ENCODE data around the gene RPTOR.
"Not testable (repeated sequence)": the region's sequence is repeated elsewhere in the genome, so short reads cannot be mapped to it uniquely, and the experiment has no call there.

Gene RPTOR

DNA sequence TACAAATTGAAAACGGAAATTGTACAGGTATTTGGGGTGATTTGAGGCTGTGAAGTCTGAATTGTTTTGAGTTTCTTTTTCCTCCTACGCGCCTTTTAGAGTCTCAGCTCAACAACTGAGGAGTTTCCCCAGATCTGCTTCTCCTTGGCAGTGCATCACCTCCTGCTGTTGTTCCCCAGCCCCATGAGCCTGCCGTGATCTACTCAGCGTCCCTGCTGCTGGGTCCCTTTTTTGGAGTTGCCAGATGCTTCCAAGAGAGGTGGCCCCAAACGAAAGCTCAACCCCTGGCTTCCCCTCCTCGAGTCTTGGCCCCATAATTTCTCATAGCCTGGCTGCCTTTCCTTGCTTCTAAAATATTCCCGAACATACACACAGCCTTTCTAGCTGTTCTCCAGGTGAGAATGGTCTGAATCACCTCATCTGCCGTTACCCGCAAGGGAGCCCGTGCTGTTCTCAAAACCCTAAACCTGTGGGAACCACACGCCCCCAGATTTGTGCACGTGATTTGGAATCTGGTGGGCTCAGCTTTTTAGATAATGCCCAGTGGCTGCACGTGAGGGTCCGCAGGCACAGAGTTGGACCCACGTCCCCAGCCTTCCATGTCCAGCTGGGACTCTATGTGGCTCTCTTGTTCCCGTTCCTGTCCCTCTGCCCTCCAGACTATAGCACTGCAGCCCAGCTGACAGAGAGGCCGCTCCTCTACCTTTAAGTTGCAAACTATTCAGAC lies 267.9 kb downstream of the RPTOR start:
- TF ChIP-seq, protein P1, sequence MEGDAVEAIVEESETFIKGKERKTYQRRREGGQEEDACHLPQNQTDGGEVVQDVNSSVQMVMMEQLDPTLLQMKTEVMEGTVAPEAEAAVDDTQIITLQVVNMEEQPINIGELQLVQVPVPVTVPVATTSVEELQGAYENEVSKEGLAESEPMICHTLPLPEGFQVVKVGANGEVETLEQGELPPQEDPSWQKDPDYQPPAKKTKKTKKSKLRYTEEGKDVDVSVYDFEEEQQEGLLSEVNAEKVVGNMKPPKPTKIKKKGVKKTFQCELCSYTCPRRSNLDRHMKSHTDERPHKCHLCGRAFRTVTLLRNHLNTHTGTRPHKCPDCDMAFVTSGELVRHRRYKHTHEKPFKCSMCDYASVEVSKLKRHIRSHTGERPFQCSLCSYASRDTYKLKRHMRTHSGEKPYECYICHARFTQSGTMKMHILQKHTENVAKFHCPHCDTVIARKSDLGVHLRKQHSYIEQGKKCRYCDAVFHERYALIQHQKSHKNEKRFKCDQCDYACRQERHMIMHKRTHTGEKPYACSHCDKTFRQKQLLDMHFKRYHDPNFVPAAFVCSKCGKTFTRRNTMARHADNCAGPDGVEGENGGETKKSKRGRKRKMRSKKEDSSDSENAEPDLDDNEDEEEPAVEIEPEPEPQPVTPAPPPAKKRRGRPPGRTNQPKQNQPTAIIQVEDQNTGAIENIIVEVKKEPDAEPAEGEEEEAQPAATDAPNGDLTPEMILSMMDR (IDR thresholded peaks at IDR 0.05; ENCODE audit: control extremely low read depth, extremely low read depth, low read depth, missing control alignments) = no peak
- DNase-seq (ENCODE audit: extremely low spot score) = no peak
- ChIA-PET POLR2A (no interaction called here), CTCF (interaction anchor here (1.4 to 2.1 kb wide), 2 partner anchors 12 to 13 kb away, joined by 3 to 6 read pairs; no protein-coding TSS in a partner anchor)

DNA sequence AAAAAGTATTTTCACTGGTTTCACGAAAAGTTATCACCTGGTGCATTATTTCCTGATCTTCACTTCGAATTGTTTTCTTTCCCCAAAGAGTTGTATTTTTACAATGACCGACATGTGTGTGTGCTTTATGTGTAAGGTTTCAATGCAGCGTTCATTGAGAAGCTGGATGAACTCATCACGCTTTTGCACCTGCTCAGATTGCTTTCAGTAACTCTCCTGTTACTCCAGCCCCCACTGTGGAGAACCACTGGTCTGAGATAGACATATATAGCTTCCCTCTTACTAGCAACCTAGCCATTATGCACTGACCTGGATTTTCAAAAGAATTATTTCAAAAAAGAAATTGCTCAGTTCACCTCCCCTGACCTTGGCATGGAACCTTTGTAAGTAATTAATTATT lies 268.7 kb downstream of the RPTOR start:
- TF ChIP-seq, protein P1 (IDR thresholded peaks at IDR 0.05; ENCODE audit: control extremely low read depth, extremely low read depth, low read depth, missing control alignments) = no peak
- ChIA-PET CTCF (interaction anchor here (1.4 to 2.1 kb wide), 3 partner anchors 12 to 86 kb away, joined by 3 to 6 read pairs (median 3); no protein-coding TSS in a partner anchor), POLR2A (no interaction called here)
- no peak for DNase-seq (ENCODE audit: extremely low spot score)

DNA sequence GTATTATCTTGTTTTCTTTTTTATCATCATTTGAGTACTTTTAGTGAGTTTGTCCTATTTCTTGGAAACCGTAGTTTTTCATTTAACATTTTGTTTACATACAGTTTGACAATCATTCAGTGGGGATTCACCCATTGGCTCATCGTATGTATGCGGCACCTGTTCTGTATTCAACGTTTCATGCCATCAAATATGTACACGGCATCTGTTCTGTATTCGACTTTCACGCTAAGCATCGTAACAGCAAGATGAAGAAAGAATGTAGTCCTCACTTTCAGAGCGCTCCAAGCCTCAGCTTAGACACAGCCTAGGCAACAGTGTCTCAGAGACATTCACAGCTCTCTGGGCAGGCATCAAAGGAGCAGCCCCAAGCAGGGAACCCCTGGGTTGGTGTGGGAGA lies 269.9 kb downstream of the RPTOR start:
- POLR2A ChIA-PET = no interaction called here
- TF ChIP-seq, protein P1 (IDR thresholded peaks at IDR 0.05; ENCODE audit: control extremely low read depth, extremely low read depth, low read depth, missing control alignments) = no peak
- no peak for DNase-seq (ENCODE audit: extremely low spot score)
- CTCF ChIA-PET = interaction anchor here (1.7 kb wide), 1 partner anchor 85 kb away, joined by 3 read pairs; no protein-coding TSS in a partner anchor

DNA sequence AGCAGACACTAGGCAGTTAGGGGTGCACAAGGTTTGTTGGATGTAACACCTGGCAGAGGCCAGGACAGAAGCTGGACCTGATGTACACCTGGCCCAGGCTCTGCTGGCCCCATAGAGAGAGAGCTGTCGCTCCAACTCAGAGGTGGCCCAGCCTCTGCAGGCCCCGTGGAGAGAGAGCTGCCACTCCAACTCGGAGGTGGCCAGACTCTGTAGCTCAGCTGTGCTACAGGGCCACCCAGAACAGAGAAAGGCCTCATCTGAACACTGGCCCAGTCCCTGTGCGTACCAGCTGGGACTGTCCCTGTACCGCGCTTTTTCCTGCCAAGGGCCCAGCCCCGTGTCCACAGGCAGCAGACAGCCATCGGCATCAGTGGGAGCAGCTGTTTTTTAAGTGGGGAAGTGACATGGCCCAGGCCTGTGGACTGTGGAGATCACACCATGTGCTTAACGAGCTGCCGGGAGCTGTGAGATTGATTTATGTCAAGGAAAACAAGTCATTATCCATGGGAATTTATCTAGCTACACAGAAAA lies 270.6 kb downstream of the RPTOR start:
- TF ChIP-seq, protein P1 (IDR thresholded peaks at IDR 0.05; ENCODE audit: control extremely low read depth, extremely low read depth, low read depth, missing control alignments) = no peak
- CTCF ChIA-PET = interaction anchor here (0.7 to 2.4 kb wide), 3 partner anchors 9 to 27 kb away, joined by 3 to 9 read pairs (median 3); no protein-coding TSS in a partner anchor
- no peak for DNase-seq (ENCODE audit: extremely low spot score)
- POLR2A ChIA-PET = no interaction called here

DNA sequence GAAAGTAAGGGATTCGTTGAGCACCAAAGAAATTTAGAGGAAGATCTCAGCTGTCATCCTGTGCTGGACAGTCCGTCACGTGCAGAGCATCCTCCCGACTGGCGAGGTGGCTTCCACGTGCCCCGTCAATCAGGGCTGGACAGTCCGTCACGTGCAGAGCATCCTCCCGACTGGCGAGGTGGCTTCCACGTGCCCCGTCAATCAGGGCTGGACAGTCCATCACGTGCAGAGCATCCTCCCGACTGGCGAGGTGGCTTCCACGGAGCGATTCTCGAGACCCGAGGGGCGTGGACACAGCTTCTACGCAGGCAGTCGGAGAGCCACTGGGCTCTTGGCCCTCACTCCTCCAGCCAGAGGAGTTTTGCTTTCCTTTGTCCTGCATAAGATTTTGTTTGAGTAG lies 271.1 kb downstream of the RPTOR start:
- DNase-seq (ENCODE audit: extremely low spot score); POLR2A ChIA-PET: not testable (repeated sequence)
- CTCF ChIA-PET = interaction anchor here (0.7 to 2.4 kb wide), 3 partner anchors 10 to 27 kb away, joined by 3 to 9 read pairs (median 3); no protein-coding TSS in a partner anchor

DNA sequence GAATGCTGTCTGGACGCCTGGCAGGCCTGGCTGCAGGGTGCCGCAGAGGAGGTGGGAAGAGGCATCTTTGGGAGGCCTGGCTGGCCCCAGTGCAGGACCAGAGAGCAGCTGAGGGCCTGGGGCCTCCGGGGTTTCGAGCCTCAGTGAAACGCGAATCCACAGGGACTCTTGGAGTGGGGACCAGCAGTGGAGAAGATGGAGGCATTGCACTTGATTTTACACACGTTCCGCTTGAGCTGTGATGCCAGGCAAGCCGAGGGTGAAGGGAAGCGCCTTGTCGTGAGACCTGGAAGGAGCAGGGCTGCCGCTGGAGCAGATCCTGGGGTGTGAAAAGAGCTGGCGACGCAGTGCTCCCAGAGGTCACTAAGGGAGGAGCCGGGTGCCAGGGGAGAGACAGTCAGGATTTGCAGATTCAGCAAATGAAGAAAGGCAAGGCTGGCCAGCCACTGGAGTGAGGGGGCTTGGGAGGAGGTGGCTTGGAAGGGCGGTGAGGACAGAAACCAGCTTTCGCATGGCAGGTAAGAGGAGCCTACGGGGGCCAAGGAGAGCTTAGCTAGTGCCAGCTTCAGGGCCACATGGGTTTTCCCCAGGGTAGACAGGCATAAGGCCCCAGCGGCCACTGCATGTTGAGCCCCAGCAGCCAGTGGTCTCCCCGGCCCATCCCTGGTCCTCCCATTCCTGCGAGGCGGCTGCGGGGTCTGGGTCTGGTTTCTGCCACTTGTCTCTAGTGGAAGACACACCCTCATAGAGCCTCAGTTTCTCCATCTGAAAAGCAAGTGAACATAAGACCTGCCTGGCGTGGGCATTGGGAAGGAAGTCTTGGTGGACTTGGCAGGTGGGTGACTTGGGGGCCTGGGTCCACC lies 271.8 kb downstream of the RPTOR start:
- DNase-seq (ENCODE audit: extremely low spot score) = no peak
- ChIA-PET CTCF (interaction anchor here (1.1 to 2.4 kb wide), 3 partner anchors 11 to 28 kb away, joined by 3 to 9 read pairs (median 3); no protein-coding TSS in a partner anchor), POLR2A (no interaction called here)
- TF ChIP-seq, protein P1 (IDR thresholded peaks at IDR 0.05; ENCODE audit: control extremely low read depth, extremely low read depth, low read depth, missing control alignments) = no peak

Measured in GM10248 (cell line).